Measurements from ENCODE around the gene PCSK7. TPM values are rescaled to one million over a fixed set of nuclear protein-coding genes. Genes with fewer than 3 reads are reported as not detected.

Gene PCSK7
- total RNA-seq, 2 donors from 2014 or later, result 312 to 355 TPM

Other genes with a start within 250 kb of the PCSK7 start
- gene SIK3, start 133.6 kb downstream of the PCSK7 start, total RNA-seq, result 10 to 100 TPM; 82.7 to 87.5 TPM
- 10 to 100 TPM; 31.1 to 43.4 TPM for gene PAFAH1B2, start 87.8 kb downstream of the PCSK7 start, total RNA-seq
- 100 to 1,000 TPM; 106 to 118 TPM for gene SIDT2, start 53.3 kb downstream of the PCSK7 start, total RNA-seq
- 1 to 10 TPM; 8.7 to 9.6 TPM for gene TAGLN, start 32.7 kb downstream of the PCSK7 start, total RNA-seq
- gene RNF214, start 598 bp upstream of the PCSK7 start, total RNA-seq, result 10 to 100 TPM; 20.1 to 24.4 TPM
- 1 to 10 TPM; 4.3 to 4.5 TPM for gene BACE1-AS, start 59.3 kb upstream of the PCSK7 start, total RNA-seq
- 1 to 10 TPM; 2.0 to 3.5 TPM for gene BACE1, start 84.2 kb upstream of the PCSK7 start, total RNA-seq
- gene CEP164, start 95.8 kb upstream of the PCSK7 start, total RNA-seq, result 10 to 100 TPM; 46.7 to 52.6 TPM

All from T-helper 17 cell (primary cell).